HG03342 (cell line): ENCODE results near the gene ANKRD33.
"Not testable (repeated sequence)": the region's sequence is repeated elsewhere in the genome, so short reads cannot be mapped to it uniquely, and the experiment has no call there.

Source experiments
- ATAC-seq: cut with Tn5 transposase; IDR thresholded peaks from one replicate; pipeline ENCODE4 v1.9.1; 2021; ENCODE audit warnings: mild to moderate bottlenecking, moderate library complexity; ENCODE audit not compliant: unreplicated experiment

ANKRD33 gene

GRCh38 chr12:51873251-51873994, 14.5 kb upstream of the ANKRD33 start:
- ATAC-seq: no peak

- no peak for ATAC-seq
Observed at GRCh38 chr12:51874000-51874399, 13.9 kb upstream of the ANKRD33 start.

GRCh38 chr12:51874486-51874885, 13.4 kb upstream of the ANKRD33 start:
- ATAC-seq: no peak

- ATAC-seq: no peak
Observed at GRCh38 chr12:51879102-51879501, 8.8 kb upstream of the ANKRD33 start.

GRCh38 chr12:51883295-51883694, 4.6 kb upstream of the ANKRD33 start:
- no peak for ATAC-seq

- no peak for ATAC-seq
Observed at GRCh38 chr12:51883998-51884675, 3.8 kb upstream of the ANKRD33 start.

- no peak for ATAC-seq
Observed at GRCh38 chr12:51884676-51885229, 3.1 kb upstream of the ANKRD33 start.

- ATAC-seq: not testable (repeated sequence)
Observed at GRCh38 chr12:51885294-51886020, 2.4 kb upstream of the ANKRD33 start.

GRCh38 chr12:51886021-51886710, 1.7 kb upstream of the ANKRD33 start:
- no peak for ATAC-seq

- no peak for ATAC-seq
Observed at GRCh38 chr12:51888316-51889215, 663 bp downstream of the ANKRD33 start.

- no peak for ATAC-seq
Observed at GRCh38 chr12:51889216-51890132, 1.6 kb downstream of the ANKRD33 start.

- ATAC-seq: no peak
Observed at GRCh38 chr12:51890133-51890464, 2.2 kb downstream of the ANKRD33 start.

- ATAC-seq: no peak
Observed at GRCh38 chr12:51890511-51891171, 2.7 kb downstream of the ANKRD33 start.

GRCh38 chr12:51891843-51892242, 3.9 kb downstream of the ANKRD33 start:
- no peak for ATAC-seq

GRCh38 chr12:51893786-51894185, 5.9 kb downstream of the ANKRD33 start:
- no peak for ATAC-seq

GRCh38 chr12:51895378-51896135, 7.7 kb downstream of the ANKRD33 start:
- no peak for ATAC-seq

GRCh38 chr12:51896236-51896635, 8.3 kb downstream of the ANKRD33 start:
- no peak for ATAC-seq

- no peak for ATAC-seq
Observed at GRCh38 chr12:51897181-51897580, 9.3 kb downstream of the ANKRD33 start.
